ENCODE measurements around the gene RXRB.

Gene RXRB

DNA sequence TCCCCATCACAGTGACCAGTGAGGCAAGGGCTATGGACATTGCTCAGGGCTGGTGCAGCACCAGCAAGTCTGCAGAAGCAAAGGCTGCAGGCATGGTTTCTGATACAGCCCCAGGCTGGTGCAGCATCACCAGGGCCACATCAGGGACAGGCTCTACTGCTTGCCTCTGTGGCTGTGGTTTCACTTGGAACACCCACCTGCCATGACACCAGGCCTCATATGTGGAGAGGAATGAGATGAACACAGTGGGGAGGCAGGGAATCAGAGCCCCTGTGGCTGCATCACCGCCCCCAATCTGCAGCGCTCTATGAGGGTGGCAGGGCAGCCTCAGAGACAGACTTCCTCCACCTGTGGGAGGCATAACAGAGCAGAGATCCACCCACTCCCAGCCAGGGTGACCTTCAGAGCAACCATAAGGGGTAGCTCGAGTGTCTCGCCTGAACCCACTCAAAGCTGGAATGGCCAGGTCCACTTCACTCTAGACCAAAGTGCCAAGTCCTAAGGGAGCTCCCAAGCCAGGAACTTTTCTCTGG lies 15.7 kb upstream of the RXRB start:
- no peak overlapping the region for H3K27ac ChIP-seq
- TF ChIP-seq CTCF (conservative IDR thresholded peaks at IDR 0.05) (no peak), ZFX (IDR thresholded peaks at IDR 0.05) (no peak)

- no peak overlapping the region for H3K27ac ChIP-seq
- no peak for TF ChIP-seq ZFX (IDR thresholded peaks at IDR 0.05)
- TF ChIP-seq CTCF (conservative IDR thresholded peaks at IDR 0.05), result no peak
Observed at GRCh38 chr6:33215271-33216116, 15.0 kb upstream of the RXRB start.

DNA sequence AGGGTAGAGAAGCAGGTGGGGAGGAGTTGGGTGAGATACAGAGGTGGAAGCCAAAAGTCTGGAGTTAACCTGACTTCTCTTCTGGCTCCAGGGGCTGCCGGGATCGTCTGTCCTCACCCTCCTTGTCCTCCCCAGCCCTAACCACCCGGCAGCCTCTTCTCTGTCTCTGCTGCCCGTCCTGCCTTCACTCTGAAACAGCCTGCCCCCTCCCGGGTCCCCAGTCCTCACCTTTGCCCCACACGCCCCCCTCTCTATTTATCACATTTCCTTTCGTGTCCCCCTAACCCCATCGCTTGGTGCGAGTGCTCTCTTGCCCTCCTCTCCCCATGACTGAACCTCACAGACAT lies 13.5 kb upstream of the RXRB start:
- TF ChIP-seq CTCF (conservative IDR thresholded peaks at IDR 0.05), result no peak
- TF ChIP-seq ZFX (IDR thresholded peaks at IDR 0.05), result no peak
- H3K27ac ChIP-seq, result no peak overlapping the region

GRCh38 chr6:33213166-33213988 lies 12.9 kb upstream of the RXRB start:
- H3K27ac ChIP-seq, result no peak overlapping the region

GRCh38 chr6:33212857-33213165 lies 12.3 kb upstream of the RXRB start:
- H3K27ac ChIP-seq, result no peak overlapping the region
- TF ChIP-seq CTCF (conservative IDR thresholded peaks at IDR 0.05), result no peak
- no peak for TF ChIP-seq ZFX (IDR thresholded peaks at IDR 0.05)

More at GRCh38 chr6:33213166-33213988, 12.9 kb upstream of the RXRB start:
- TF ChIP-seq CTCF (conservative IDR thresholded peaks at IDR 0.05), result no peak
- no peak for TF ChIP-seq ZFX (IDR thresholded peaks at IDR 0.05)

GRCh38 chr6:33211666-33212422 lies 11.4 kb upstream of the RXRB start:
- no peak overlapping the region for H3K27ac ChIP-seq
- TF ChIP-seq ZFX (IDR thresholded peaks at IDR 0.05), result no peak
- no peak for TF ChIP-seq CTCF (conservative IDR thresholded peaks at IDR 0.05)
